ENCODE measurements around the gene KHDRBS2. TPM values are rescaled to one million over a fixed set of nuclear protein-coding genes. Genes with fewer than 3 reads are reported as not detected.

KHDRBS2 gene
- total RNA-seq, 1 experiment from 2014 or later = 1.2 TPM

- TF ChIP-seq HMGA2 (CRISPR knock-in tag; IDR thresholded peaks at IDR 0.05) = no peak
- TF ChIP-seq AR (CRISPR knock-in tag; IDR thresholded peaks at IDR 0.05) = no peak
- TF ChIP-seq EMX1 (CRISPR knock-in tag; IDR thresholded peaks at IDR 0.05) = no peak
- TF ChIP-seq NFE2L1 (CRISPR knock-in tag; IDR thresholded peaks at IDR 0.05) = no peak
- no peak for TF ChIP-seq ARID4B (CRISPR knock-in tag; IDR thresholded peaks at IDR 0.05; ENCODE audit: borderline replicate concordance)
- no peak for TF ChIP-seq FOXK1 (CRISPR knock-in tag; IDR thresholded peaks at IDR 0.05)
- no peak for TF ChIP-seq MYBL2 (CRISPR knock-in tag; IDR thresholded peaks at IDR 0.05)
- no peak for TF ChIP-seq E2F1 (CRISPR knock-in tag; IDR thresholded peaks at IDR 0.05)
- TF ChIP-seq PRDM15 (CRISPR knock-in tag; IDR thresholded peaks at IDR 0.05) = no peak
- TF ChIP-seq NR2C2 (CRISPR knock-in tag; IDR thresholded peaks at IDR 0.05) = no peak
- TF ChIP-seq USF1 (CRISPR knock-in tag; IDR thresholded peaks at IDR 0.05) = no peak
- no peak for TF ChIP-seq ETV6 (CRISPR knock-in tag; IDR thresholded peaks at IDR 0.05)
- TF ChIP-seq MAX (CRISPR knock-in tag; IDR thresholded peaks at IDR 0.05) = no peak
- no peak for TF ChIP-seq ZNF532 (CRISPR knock-in tag; IDR thresholded peaks at IDR 0.05; ENCODE audit: borderline replicate concordance)
These were observed 540.0 kb downstream of the KHDRBS2 start (continued) for GRCh38 chr6:61745994-61746393.
